Mesenchymal stem cell (in vitro differentiated cells and primary cell): Measurements from ENCODE around the gene PDE7B.

Experiments
- DNase-seq: peaks from one replicate; pipeline ENCODE4 v3.0.0-alpha.2; 2013
- H2AFZ ChIP-seq: one replicate; pipeline ENCODE4 v1.6.1; 2013; ENCODE audit warnings: low read depth, mild to moderate bottlenecking, control low read depth, inconsistent platforms, low read length, moderate library complexity
- H2AK5ac ChIP-seq: 2 replicates; pipeline ENCODE4 v1.6.1; 2013; ENCODE audit warnings: low read length, moderate library complexity, mild to moderate bottlenecking, inconsistent platforms; ENCODE audit not compliant: severe bottlenecking
- H2BK120ac ChIP-seq: one replicate; pipeline ENCODE4 v1.6.1; 2013; ENCODE audit warnings: low read depth, mild to moderate bottlenecking, inconsistent platforms, low read length, moderate library complexity
- H2BK12ac ChIP-seq, 2 experiments: one replicate each; pipeline ENCODE4 v1.6.1; 2013; ENCODE audit warnings: inconsistent platforms in 2 of 2, low read length in 2 of 2, mild to moderate bottlenecking in 2 of 2, moderate library complexity in 2 of 2, control low read depth in 1 of 2
- H2BK15ac ChIP-seq: one replicate; pipeline ENCODE4 v1.6.1; 2013; ENCODE audit warnings: mild to moderate bottlenecking, low read depth, inconsistent platforms; ENCODE audit not compliant: poor library complexity, severe bottlenecking
- H2BK5ac ChIP-seq: 2 replicates; pipeline ENCODE4 v1.6.1; 2013; ENCODE audit warnings: low read depth, mild to moderate bottlenecking, low read length, control low read depth, inconsistent platforms; ENCODE audit not compliant: poor library complexity, severe bottlenecking
- H3K14ac ChIP-seq, 2 experiments: one replicate each; pipeline ENCODE4 v1.6.1; 2013; ENCODE audit warnings: inconsistent platforms in 2 of 2, low read length in 2 of 2, control low read depth in 1 of 2, mild to moderate bottlenecking in 1 of 2, moderate library complexity in 1 of 2
- H3K18ac ChIP-seq, 2 experiments: one replicate each; pipeline ENCODE4 v1.6.1; 2013; ENCODE audit warnings: inconsistent platforms in 2 of 2, low read length in 2 of 2, control low read depth in 1 of 2, low read depth in 1 of 2, mild to moderate bottlenecking in 1 of 2
- H3K23ac ChIP-seq, 2 experiments: one replicate each; pipeline ENCODE4 v1.6.1; 2013; ENCODE audit warnings: inconsistent platforms in 2 of 2, low read length in 2 of 2, mild to moderate bottlenecking in 2 of 2, moderate library complexity in 2 of 2, control low read depth in 1 of 2
- H3K27ac ChIP-seq: 2 replicates; pipeline ENCODE4 v1.5.1; 2013; ENCODE audit warnings: mild to moderate bottlenecking, moderate library complexity, low read length, control low read depth, inconsistent platforms; ENCODE audit not compliant: poor library complexity, severe bottlenecking
- H3K27me3 ChIP-seq, 2 experiments: 2 replicates each; pipeline versions ENCODE4 v1.6.1 to v1.7.0; 2013; ENCODE audit warnings: low read length in 2 of 2, mild to moderate bottlenecking in 2 of 2, moderate library complexity in 2 of 2, control low read depth in 1 of 2, inconsistent platforms in 1 of 2; ENCODE audit not compliant: control insufficient read depth in 1 of 2, insufficient read depth in 1 of 2
- H3K36me3 ChIP-seq, 2 experiments: 2 replicates each; pipeline versions ENCODE4 v1.6.1 to v1.7.0; 2013; ENCODE audit warnings: low read length in 2 of 2, control low read depth in 1 of 2, inconsistent platforms in 1 of 2, low read depth in 1 of 2, mild to moderate bottlenecking in 1 of 2; ENCODE audit not compliant: insufficient read depth in 2 of 2, control insufficient read depth in 1 of 2
- H3K4ac ChIP-seq, 2 experiments: one replicate each; pipeline ENCODE4 v1.6.1; 2013; ENCODE audit warnings: inconsistent platforms in 2 of 2, low read length in 2 of 2, mild to moderate bottlenecking in 2 of 2, moderate library complexity in 2 of 2, control low read depth in 1 of 2, low read depth in 1 of 2
- H3K4me1 ChIP-seq: 2 replicates; pipeline ENCODE4 v1.6.1; 2013; ENCODE audit warnings: low read depth, low read length, control low read depth; ENCODE audit not compliant: control insufficient read depth, insufficient read depth
- H3K4me2 ChIP-seq: 2 replicates; pipeline ENCODE4 v1.6.1; 2013; ENCODE audit warnings: low read length, mild to moderate bottlenecking, inconsistent platforms; ENCODE audit not compliant: poor library complexity, severe bottlenecking
- H3K4me3 ChIP-seq, 2 experiments: 2 replicates each; pipeline versions ENCODE4 v1.5.1 to v1.7.0; 2013; ENCODE audit warnings: low read length in 2 of 2, mild to moderate bottlenecking in 2 of 2, control low read depth in 1 of 2, low read depth in 1 of 2; ENCODE audit not compliant: insufficient read depth in 1 of 2
- H3K79me1 ChIP-seq: replicated peaks from 2 replicates; pipeline ENCODE4 v1.6.1; 2013; ENCODE audit warnings: mild to moderate bottlenecking, control low read depth, low read length, inconsistent platforms; ENCODE audit not compliant: poor library complexity, severe bottlenecking
- H3K9ac ChIP-seq: 2 replicates; pipeline ENCODE4 v1.7.0; 2013; ENCODE audit warnings: mild to moderate bottlenecking, low read length, moderate library complexity
- H3K9me3 ChIP-seq: 2 replicates; pipeline ENCODE4 v1.7.0; 2013; ENCODE audit warnings: mild to moderate bottlenecking, low read length; ENCODE audit not compliant: control insufficient read depth
- H4K8ac ChIP-seq: one replicate; pipeline ENCODE4 v1.6.1; 2013; ENCODE audit warnings: inconsistent platforms, mild to moderate bottlenecking, low read length, moderate library complexity
- H4K91ac ChIP-seq: one replicate; pipeline ENCODE4 v1.6.1; 2013; ENCODE audit warnings: mild to moderate bottlenecking, low read length, inconsistent platforms
- WGBS: methylation state at CpG from one replicate; pipeline ENCODE4 v1.1.7; 2013; ENCODE audit warnings: mixed read lengths; 5-methylcytosine and 5-hydroxymethylcytosine counted together

PDE7B gene

DNA sequence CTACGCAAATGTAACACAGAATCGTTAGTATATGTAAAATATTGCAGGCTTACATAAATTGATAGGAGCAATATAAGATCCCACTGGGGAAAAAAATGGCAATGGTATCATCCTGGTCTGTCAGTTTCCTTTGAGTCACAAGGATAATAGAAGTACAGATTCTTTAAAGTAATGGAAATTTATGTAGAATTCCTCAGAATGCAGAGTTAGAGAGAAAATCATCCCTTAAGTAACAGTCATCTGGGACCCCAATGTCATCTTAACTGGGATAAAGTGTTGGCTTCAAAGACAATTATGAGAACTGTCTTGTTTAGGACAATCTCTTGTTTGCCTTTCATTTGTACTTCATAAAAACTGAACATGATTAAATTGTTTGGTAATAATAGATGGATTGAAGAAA lies 34.5 kb upstream of the PDE7B start:
- Histone ChIP-seq H3K9me3 (no peaks in the 10 kb centered on the region), H3K4me1 (no peaks in the 10 kb centered on the region), H3K4me3 (no peak overlapping the region), H3K4me2 (no peak overlapping the region), H4K91ac (no peak overlapping the region), H2AK5ac (no peak overlapping the region), H3K18ac (no peak overlapping the region), H2BK5ac (no peak overlapping the region), H3K14ac (no peak overlapping the region), H3K23ac (no peak overlapping the region), H2BK15ac (no peak overlapping the region), H3K27ac (no peak overlapping the region), H2BK12ac (no peak overlapping the region), H3K79me1 (no peaks in the 10 kb centered on the region), H3K4ac (no peak overlapping the region), H2AFZ (no peak overlapping the region), H2BK120ac (no peak overlapping the region), H3K27me3 (no peaks in the 10 kb centered on the region), H3K9ac (no peak overlapping the region), H4K8ac (no peak overlapping the region), H3K36me3 (no peaks in the 10 kb centered on the region)
- 100% methylated on average over 2 of the region's 2 CpGs for WGBS
- DNase-seq, result no peak

DNA sequence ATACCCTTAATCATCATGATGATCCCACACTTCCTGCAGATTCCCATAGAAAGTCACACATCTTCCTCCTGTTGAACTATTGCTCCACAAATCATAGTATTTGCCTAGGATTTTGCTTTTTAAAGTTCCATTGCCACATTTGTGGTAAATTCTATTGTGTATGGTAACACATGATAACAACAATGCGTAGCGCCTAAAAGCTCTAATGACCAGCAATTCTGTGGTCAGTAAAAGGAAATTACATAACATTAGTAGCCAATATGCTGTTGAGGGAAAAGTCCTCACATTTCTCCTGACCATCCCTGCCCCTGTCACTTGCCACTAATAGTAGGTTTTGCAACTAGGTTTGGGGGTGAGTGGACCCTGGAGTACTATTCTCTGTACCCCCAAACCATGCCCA lies 31.8 kb upstream of the PDE7B start:
- Histone ChIP-seq H3K4ac (no peak overlapping the region), H3K9me3 (no peaks in the 10 kb centered on the region), H3K9ac (no peak overlapping the region), H2AK5ac (no peak overlapping the region), H3K36me3 (no peaks in the 10 kb centered on the region), H4K91ac (no peak overlapping the region), H3K4me1 (no peaks in the 10 kb centered on the region), H3K14ac (no peak overlapping the region), H3K23ac (no peak overlapping the region), H3K4me3 (no peak overlapping the region), H2BK5ac (no peak overlapping the region), H3K18ac (no peak overlapping the region), H3K27me3 (no peaks in the 10 kb centered on the region), H3K27ac (no peak overlapping the region), H2BK120ac (no peak overlapping the region), H3K79me1 (no peaks in the 10 kb centered on the region), H2BK12ac (no peak overlapping the region), H3K4me2 (no peak overlapping the region), H2BK15ac (no peak overlapping the region), H4K8ac (no peak overlapping the region), H2AFZ (no peak overlapping the region)
- WGBS, result no CpG with 5 or more reads among the region's 2 CpGs
- DNase-seq, result no peak

DNA sequence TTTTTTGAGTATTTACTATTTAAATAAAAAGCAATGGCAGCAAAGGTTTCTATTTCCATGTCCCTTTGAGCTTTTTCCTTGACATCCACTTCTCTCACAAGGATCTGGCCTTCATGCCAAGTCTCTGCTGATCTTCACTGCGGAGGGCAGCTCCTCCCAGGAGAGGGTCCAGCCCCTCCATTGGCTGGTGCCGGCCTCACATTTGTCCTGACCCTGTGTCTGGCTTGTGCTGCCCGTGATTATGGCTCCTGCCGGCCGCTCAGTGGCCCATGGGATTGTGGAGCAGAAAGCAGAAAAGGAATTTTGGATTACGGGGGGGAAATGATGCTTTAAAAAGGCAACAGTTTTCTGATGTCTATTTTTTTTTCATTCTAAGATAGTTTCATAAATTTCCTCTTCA lies 31.2 kb upstream of the PDE7B start:
- Histone ChIP-seq H3K4me3 (no peak overlapping the region), H3K14ac (no peak overlapping the region)
- 75% methylated on average over 5 of the region's 6 CpGs for WGBS

DNA sequence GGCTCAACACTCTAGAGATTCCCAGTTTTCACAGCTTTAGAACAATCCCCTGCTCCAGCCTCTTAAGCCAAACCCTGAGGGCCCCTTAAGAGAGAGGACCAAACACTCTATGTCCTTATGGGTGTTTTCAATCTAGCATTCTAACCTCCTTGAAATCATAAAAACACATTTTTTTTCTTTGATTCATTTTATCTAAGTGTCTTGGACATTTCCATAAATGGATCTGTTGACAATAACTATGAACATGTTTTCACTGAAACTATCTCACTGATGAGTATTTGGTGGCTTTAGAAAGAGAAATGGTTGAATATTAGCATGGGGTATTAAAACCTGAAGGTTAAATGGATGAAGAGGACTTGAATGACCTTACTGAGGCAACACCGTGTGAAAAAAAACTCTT lies 27.6 kb upstream of the PDE7B start:
- DNase-seq, result no peak
- no peaks in the 10 kb centered on the region for H3K79me1 ChIP-seq
- 100% methylated on average over 1 of the region's 1 CpG for WGBS
- no peak overlapping the region for H4K8ac ChIP-seq
- no peak overlapping the region for H3K14ac ChIP-seq
- no peak overlapping the region for H2BK120ac ChIP-seq
- no peaks in the 10 kb centered on the region for H3K9me3 ChIP-seq
- no peak overlapping the region for H2BK15ac ChIP-seq
- H3K23ac ChIP-seq, result no peak overlapping the region
- no peak overlapping the region for H3K4ac ChIP-seq
- no peak overlapping the region for H3K9ac ChIP-seq
- H3K4me2 ChIP-seq, result no peak overlapping the region
- H2AFZ ChIP-seq, result no peak overlapping the region
- H3K4me1 ChIP-seq, result no peaks in the 10 kb centered on the region
- H2BK12ac ChIP-seq, result no peak overlapping the region
- no peak overlapping the region for H3K27ac ChIP-seq
- H3K27me3 ChIP-seq, result no peaks in the 10 kb centered on the region
- no peak overlapping the region for H2BK5ac ChIP-seq
- H2AK5ac ChIP-seq, result no peak overlapping the region
- H3K4me3 ChIP-seq, result no peak overlapping the region
- H3K18ac ChIP-seq, result no peak overlapping the region
- H4K91ac ChIP-seq, result no peak overlapping the region
- no peaks in the 10 kb centered on the region for H3K36me3 ChIP-seq

More for the DNA sequence above, 31.2 kb upstream of the PDE7B start:
- Histone ChIP-seq H3K4ac (no peak overlapping the region), H3K9ac (no peak overlapping the region), H3K23ac (no peak overlapping the region), H2AFZ (peak overlapping the region; percentile 76), H4K91ac (no peak overlapping the region), H2BK120ac (no peak overlapping the region), H3K27ac (no peak overlapping the region), H3K36me3 (no peaks in the 10 kb centered on the region), H4K8ac (no peak overlapping the region), H3K27me3 (no peaks in the 10 kb centered on the region), H3K4me1 (no peaks in the 10 kb centered on the region), H2BK15ac (no peak overlapping the region), H2BK5ac (no peak overlapping the region), H3K4me2 (no peak overlapping the region), H3K79me1 (no peaks in the 10 kb centered on the region), H2AK5ac (no peak overlapping the region), H2BK12ac (no peak overlapping the region), H3K18ac (peak overlapping the region in 1 of 2 experiments; percentile 48), H3K9me3 (no peaks in the 10 kb centered on the region)
- no peak for DNase-seq
